Transverse colon (tissue), 4 donors: ENCODE data around the gene CCL5. TPM values are rescaled to one million over a fixed set of nuclear protein-coding genes. Genes with fewer than 3 reads are reported as not detected.

Source experiments
- DNase-seq: peaks from one replicate; pipeline ENCODE4 v3.0.0-alpha.2; 2019
- H3K27ac ChIP-seq, 4 donors: fragments of 200-600 bp; sonication (generic); 2 replicates each; pipeline ENCODE4 v1.5.1; 2016 to 2018; ENCODE audit warnings: inconsistent platforms in 4 of 4
- H3K27me3 ChIP-seq: fragments of 200-600 bp; sonication (generic); 2 replicates; pipeline ENCODE4 v1.5.1; 2017; ENCODE audit warnings: inconsistent platforms
- H3K36me3 ChIP-seq, 4 donors: fragments of 200-600 bp; sonication (generic); 2 replicates each; pipeline ENCODE4 v1.5.1; 2017 to 2019; ENCODE audit warnings: inconsistent platforms in 4 of 4
- H3K4me1 ChIP-seq, 4 donors: fragments of 200-600 bp; sonication (generic); 2 replicates each; pipeline ENCODE4 v1.5.1; 2017 to 2020; ENCODE audit warnings: inconsistent platforms in 4 of 4
- H3K4me3 ChIP-seq, 4 donors: fragments of 200-600 bp; sonication (generic); 1 replicate in 1 of 4; 2 replicates in 3 of 4; pipeline versions ENCODE4 v1.5.1 to v1.6.1; 2017 to 2019; ENCODE audit warnings: inconsistent platforms in 4 of 4
- H3K9me3 ChIP-seq, 2 donors: fragments of 200-600 bp; sonication (generic); 2 replicates each; pipeline ENCODE4 v1.5.1; 2017 to 2019; ENCODE audit warnings: inconsistent platforms in 2 of 2
- CTCF ChIP-seq, 5 experiments: fragments of 200-600 bp in 3 of 5; fragments of 450-650 bp in 2 of 5; sonication (generic) in 3 of 5; IDR thresholded peaks; 1 replicate in 2 of 5; 2 replicates in 3 of 5; pipeline ENCODE4 v1.5.1; 2016 to 2017; ENCODE audit warnings: antibody characterized with exemption in 5 of 5, inconsistent platforms in 3 of 5, mild to moderate bottlenecking in 2 of 5, moderate library complexity in 1 of 5
- EP300 ChIP-seq: sonication (generic); formaldehyde crosslinking; IDR thresholded peaks from one replicate; pipeline ENCODE4 v1.6.1; 2017; ENCODE audit warnings: antibody characterized with exemption, low read depth
- POLR2A ChIP-seq: fragments of 450-650 bp; IDR thresholded peaks from one replicate; pipeline ENCODE4 v1.6.1; 2016; ENCODE audit warnings: antibody characterized with exemption, mild to moderate bottlenecking, moderate library complexity
- POLR2AphosphoS5 ChIP-seq, 3 donors: sonication (generic); formaldehyde crosslinking; IDR thresholded peaks; one replicate each; pipeline ENCODE4 v1.6.1; 2016; ENCODE audit warnings: antibody characterized with exemption in 3 of 3
- WGBS, 2 donors: methylation state at CpG; one replicate each; pipeline ENCODE4 v1.1.5; 2018; ENCODE audit warnings: low coverage in 1 of 2; 5-methylcytosine and 5-hydroxymethylcytosine counted together
- in situ Hi-C, 4 donors: fragments of 200-750 bp; cut with MboI; loops; one replicate each; pipeline versions ENCODE4 v1.15.0 to v1.15.1; 2017; ENCODE audit warnings: low sequenced_read_pairs in 3 of 4, low pct_ligation_motif_present in 1 of 4, low pct_unique_long_range_greater_than_20kb in 1 of 4
- intact Hi-C: fragments of 100-400 bp; cut with DNase I; formaldehyde crosslinking; loops from one replicate; pipeline ENCODE4 v1.15.1; 2023; ENCODE audit warnings: low total_unique reads
- total RNA-seq, 4 donors: library from RNA; depleted of rRNA; stranded (reverse); fragments of >200 nt; gene quantifications; one replicate each; pipeline ENCODE4 v1.1.0, GENCODE V29; 2016

CCL5 gene
- total RNA-seq, 4 donors from 2014 or later = 1.8 to 12.8 (median 6.2) TPM

- H3K27ac ChIP-seq = no peak overlapping the region
- intact Hi-C loops = no loop called here
- no peak for DNase-seq
- H3K4me1 ChIP-seq = no peaks in the 10 kb centered on the region
- 43 to 67% methylated on average over 1 to 3 of the region's 3 CpGs for WGBS, 2 donors
- H3K9me3 ChIP-seq = no peaks in the 10 kb centered on the region
- in situ Hi-C loops = no loop called here
- no peaks in the 10 kb centered on the region for H3K27me3 ChIP-seq
- TF ChIP-seq POLR2AphosphoS5 (IDR thresholded peaks at IDR 0.05) = no peak
- no peak for TF ChIP-seq EP300
- TF ChIP-seq CTCF (IDR thresholded peaks at IDR 0.05) = no peak
- no peak for TF ChIP-seq POLR2A
- no peak overlapping the region for H3K4me3 ChIP-seq
- H3K36me3 ChIP-seq = no peaks in the 10 kb centered on the region
Measured at GRCh38 chr17:35918665-35919064, 38.5 kb upstream of the CCL5 start.

GRCh38 chr17:35917519-35918213, 37.5 kb upstream of the CCL5 start:
- no peak for DNase-seq
- no peaks in the 10 kb centered on the region for H3K27me3 ChIP-seq
- no peak overlapping the region for H3K4me3 ChIP-seq
- H3K4me1 ChIP-seq = no peaks in the 10 kb centered on the region
- no peaks in the 10 kb centered on the region for H3K36me3 ChIP-seq
- 94 to 98% methylated on average over 8 to 29 of the region's 29 CpGs for WGBS, 2 donors
- H3K9me3 ChIP-seq = no peaks in the 10 kb centered on the region
- in situ Hi-C loops (no loop called here), intact Hi-C loops (no loop called here)
- H3K27ac ChIP-seq = no peak overlapping the region
- TF ChIP-seq POLR2AphosphoS5 (IDR thresholded peaks at IDR 0.05) (no peak), POLR2A (no peak), CTCF (IDR thresholded peaks at IDR 0.05) (no peak), EP300 (no peak)

DNA sequence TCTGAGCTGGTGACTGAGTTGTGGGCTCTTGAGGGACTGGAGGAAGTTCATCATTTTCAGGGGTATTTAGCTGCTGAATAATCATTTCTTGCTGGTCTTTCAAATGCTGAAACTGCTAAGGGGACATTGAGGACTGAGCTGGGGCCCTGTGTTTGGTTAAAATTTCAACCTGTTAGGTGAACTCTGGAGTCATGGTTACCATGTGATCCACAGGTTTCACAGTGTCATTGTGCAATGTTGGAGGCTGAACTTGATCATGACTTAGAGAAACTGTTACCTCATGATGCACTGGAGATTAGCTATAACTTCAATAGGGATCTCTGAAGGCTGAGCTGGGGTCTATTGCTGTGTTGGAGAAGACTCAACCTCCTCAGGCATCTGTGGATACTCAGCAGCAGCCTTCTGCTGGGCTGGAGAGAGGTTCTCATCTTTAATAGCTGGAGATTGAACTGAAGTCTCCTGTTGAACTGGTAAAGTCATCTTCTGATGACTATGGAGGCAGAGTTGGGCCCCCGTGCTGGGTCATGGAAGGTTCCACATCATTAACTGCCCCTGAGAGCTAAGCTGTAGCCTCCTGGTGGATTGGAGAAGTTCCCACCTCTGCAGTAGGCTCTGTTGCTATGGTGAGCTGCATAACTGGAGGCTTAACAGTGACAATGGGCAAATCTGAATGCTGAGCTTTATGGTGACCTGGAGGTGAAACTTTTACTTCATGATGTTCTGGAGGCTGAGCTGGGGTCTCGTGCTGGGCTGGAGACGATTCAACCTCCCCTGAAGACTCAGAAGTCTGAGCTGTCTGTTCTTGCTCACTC, 35.2 kb upstream of the CCL5 start:
- in situ Hi-C loops (no loop called here), intact Hi-C loops (no loop called here)
- no peak overlapping the region for H3K4me3 ChIP-seq
- TF ChIP-seq POLR2A (no peak), CTCF (IDR thresholded peaks at IDR 0.05) (no peak), EP300 (no peak), POLR2AphosphoS5 (IDR thresholded peaks at IDR 0.05) (no peak)
- DNase-seq = no peak
- H3K27me3 ChIP-seq = no peaks in the 10 kb centered on the region
- H3K9me3 ChIP-seq = no peaks in the 10 kb centered on the region
- 87 to 100% methylated on average over 1 to 2 of the region's 3 CpGs for WGBS, 2 donors
- no peak overlapping the region for H3K27ac ChIP-seq
- H3K4me1 ChIP-seq = no peaks in the 10 kb centered on the region
- no peaks in the 10 kb centered on the region for H3K36me3 ChIP-seq

- WGBS, 2 donors = 87% methylated on average over 1 of the region's 1 CpG; no CpG with 5 or more reads in 1 of the 2 donors
- Histone ChIP-seq H3K4me1 (no peaks in the 10 kb centered on the region), H3K27me3 (no peaks in the 10 kb centered on the region), H3K9me3 (no peaks in the 10 kb centered on the region), H3K36me3 (no peaks in the 10 kb centered on the region), H3K27ac (no peak overlapping the region), H3K4me3 (no peak overlapping the region)
- in situ Hi-C loops (no loop called here), intact Hi-C loops (no loop called here)
- DNase-seq = no peak
- no peak for TF ChIP-seq CTCF (IDR thresholded peaks at IDR 0.05)
Measured at GRCh38 chr17:35914354-35914753, 34.2 kb upstream of the CCL5 start.
